Measurements from ENCODE around the gene OR6J1. TPM values are rescaled to one million over a fixed set of nuclear protein-coding genes. Genes with fewer than 3 reads are reported as not detected.
"Not testable (repeated sequence)": the region's sequence is repeated elsewhere in the genome, so short reads cannot be mapped to it uniquely, and the experiment has no call there.

OR6J1 gene
- not detected for total RNA-seq

DNA sequence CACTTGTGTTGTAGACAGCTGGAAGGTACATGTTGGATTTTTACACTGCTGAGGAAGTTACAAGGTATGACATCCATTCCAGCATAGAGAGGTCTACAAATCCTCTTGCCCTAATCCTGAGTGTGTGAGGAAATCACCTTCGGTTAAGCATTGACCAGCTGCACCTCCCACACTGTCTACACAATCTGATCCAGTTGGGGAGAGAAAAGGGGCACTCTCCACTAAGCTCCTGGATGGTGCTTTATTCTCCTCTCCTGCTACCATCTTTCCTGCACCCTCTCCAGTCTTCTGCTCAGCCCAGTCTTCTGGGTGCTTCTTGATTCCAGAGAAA lies at the start of gene OR6J1:
OR6J1 (minus strand) TSS at position 48 of the 331 bp plus-strand sequence. CDS start 9,541 bp downstream, outside the sequence.
- H3K4me3 ChIP-seq (ENCODE audit: low read depth, poor library complexity, severe bottlenecking) = no peak within 1 kb of the TSS
- 70 to 75% methylated on average over 1 of the region's 1 CpG for WGBS, 2 donors
- TF ChIP-seq POLR2A (IDR thresholded peaks at IDR 0.05) = no peak
- TF ChIP-seq, protein P1, sequence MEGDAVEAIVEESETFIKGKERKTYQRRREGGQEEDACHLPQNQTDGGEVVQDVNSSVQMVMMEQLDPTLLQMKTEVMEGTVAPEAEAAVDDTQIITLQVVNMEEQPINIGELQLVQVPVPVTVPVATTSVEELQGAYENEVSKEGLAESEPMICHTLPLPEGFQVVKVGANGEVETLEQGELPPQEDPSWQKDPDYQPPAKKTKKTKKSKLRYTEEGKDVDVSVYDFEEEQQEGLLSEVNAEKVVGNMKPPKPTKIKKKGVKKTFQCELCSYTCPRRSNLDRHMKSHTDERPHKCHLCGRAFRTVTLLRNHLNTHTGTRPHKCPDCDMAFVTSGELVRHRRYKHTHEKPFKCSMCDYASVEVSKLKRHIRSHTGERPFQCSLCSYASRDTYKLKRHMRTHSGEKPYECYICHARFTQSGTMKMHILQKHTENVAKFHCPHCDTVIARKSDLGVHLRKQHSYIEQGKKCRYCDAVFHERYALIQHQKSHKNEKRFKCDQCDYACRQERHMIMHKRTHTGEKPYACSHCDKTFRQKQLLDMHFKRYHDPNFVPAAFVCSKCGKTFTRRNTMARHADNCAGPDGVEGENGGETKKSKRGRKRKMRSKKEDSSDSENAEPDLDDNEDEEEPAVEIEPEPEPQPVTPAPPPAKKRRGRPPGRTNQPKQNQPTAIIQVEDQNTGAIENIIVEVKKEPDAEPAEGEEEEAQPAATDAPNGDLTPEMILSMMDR (IDR thresholded peaks at IDR 0.05) = no peak
- intact Hi-C loops (cut with DNase I; ENCODE audit: low total_unique reads) = no loop called here
- DNase-seq (ENCODE audit: low spot score in 2 of 2) = no peak

DNA sequence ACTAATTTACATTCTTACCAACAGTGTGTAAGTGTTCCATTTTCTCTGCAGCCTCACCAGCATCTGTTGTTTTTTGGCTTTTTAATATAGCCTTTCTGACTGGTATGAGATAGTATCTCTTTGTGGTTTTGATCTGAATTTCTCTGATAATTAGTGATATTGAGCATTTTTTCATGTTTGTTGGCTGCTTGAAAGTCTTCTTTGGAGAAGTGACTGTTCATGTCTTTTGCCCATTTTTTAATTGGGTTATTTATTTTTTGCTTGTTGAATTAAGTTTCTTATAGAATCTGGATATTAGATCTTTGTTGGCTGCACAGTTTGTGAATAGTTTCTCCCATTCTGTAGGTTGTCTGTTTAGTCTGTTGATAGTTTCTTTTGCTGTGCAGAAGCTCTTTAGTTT lies 48.0 kb upstream of the OR6J1 start:
- TF ChIP-seq POLR2A (IDR thresholded peaks at IDR 0.05) = no peak
- TF ChIP-seq, protein P1 (IDR thresholded peaks at IDR 0.05) = no peak
- no peak for DNase-seq (ENCODE audit: low spot score in 2 of 2)
- H3K4me3 ChIP-seq (ENCODE audit: low read depth, poor library complexity, severe bottlenecking) = no peak overlapping the region
- intact Hi-C loops (cut with DNase I; ENCODE audit: low total_unique reads) = no loop called here

DNA sequence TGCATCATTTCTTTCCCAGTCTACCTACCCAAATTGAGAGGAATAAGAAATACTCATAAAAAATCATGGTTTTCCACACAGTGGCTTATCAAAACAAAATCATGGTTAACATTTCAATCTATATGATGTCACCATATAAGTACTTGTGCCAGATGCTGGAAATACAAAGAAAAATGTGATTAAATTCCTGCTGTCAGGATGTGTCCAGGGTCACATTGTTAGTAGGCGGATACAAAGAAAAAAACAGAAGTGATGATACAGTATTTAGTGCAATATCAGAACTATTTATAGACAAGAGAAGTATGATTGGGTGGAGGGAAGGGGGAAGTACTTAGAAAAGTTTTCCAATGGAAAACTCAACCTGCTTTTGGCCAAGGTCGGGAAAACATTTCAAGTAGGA lies 47.0 kb upstream of the OR6J1 start:
- TF ChIP-seq, protein P1 (IDR thresholded peaks at IDR 0.05) = no peak
- 57 to 58% methylated on average over 2 of the region's 2 CpGs for WGBS, 2 donors
- intact Hi-C loops (cut with DNase I; ENCODE audit: low total_unique reads) = no loop called here
- no peak for DNase-seq (ENCODE audit: low spot score in 2 of 2)
- no peak overlapping the region for H3K4me3 ChIP-seq (ENCODE audit: low read depth, poor library complexity, severe bottlenecking)

DNA sequence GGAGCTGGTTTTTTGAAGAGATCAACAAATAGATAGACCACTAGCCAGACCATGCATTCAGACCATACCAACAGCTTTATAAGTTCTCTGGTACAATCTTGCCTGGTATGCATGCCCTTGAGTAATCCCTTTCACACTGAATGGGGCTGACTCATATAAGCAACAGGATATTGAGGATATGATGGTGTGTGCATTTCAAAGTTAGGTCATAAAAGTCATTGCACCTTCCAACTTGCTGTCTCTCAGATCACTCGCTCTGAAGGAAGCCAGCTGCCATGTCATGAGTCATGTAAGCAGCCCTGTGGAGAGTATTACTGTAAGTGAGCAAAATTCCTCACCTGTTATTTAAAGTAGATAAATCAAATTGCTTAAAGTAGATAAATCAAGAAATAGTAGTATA lies 45.0 kb upstream of the OR6J1 start:
- 11 to 35% methylated on average over 1 of the region's 1 CpG for WGBS, 2 donors
- H3K4me3 ChIP-seq (ENCODE audit: low read depth, poor library complexity, severe bottlenecking) = no peak overlapping the region
- intact Hi-C loops (cut with DNase I; ENCODE audit: low total_unique reads) = no loop called here
- no peak for DNase-seq (ENCODE audit: low spot score in 2 of 2)
- TF ChIP-seq, protein P1 (IDR thresholded peaks at IDR 0.05) = no peak
- TF ChIP-seq POLR2A (IDR thresholded peaks at IDR 0.05) = no peak

DNA sequence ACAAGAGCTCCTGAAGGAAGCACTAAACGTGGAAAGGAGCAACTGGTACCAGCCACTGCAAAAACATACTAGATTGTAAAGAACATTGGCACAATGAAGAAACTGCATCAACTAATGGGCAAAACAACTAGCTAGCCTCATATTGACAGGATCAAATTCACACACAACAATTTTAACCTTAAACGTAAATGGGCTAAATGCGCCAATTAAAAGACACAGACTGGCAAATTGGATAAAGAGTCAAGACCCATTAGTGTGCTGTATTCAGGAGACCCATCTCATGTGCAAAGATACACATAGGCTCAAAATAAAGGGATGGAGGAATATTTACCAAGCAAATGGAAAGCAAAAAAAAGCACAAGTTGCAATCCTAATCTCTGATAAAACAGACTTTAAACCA lies 43.8 kb upstream of the OR6J1 start:
- intact Hi-C loops (cut with DNase I; ENCODE audit: low total_unique reads); DNase-seq (ENCODE audit: low spot score in 2 of 2); H3K4me3 ChIP-seq (ENCODE audit: low read depth, poor library complexity, severe bottlenecking): not testable (repeated sequence)
- WGBS, 2 donors = 96% methylated on average over 3 of the region's 3 CpGs

DNA sequence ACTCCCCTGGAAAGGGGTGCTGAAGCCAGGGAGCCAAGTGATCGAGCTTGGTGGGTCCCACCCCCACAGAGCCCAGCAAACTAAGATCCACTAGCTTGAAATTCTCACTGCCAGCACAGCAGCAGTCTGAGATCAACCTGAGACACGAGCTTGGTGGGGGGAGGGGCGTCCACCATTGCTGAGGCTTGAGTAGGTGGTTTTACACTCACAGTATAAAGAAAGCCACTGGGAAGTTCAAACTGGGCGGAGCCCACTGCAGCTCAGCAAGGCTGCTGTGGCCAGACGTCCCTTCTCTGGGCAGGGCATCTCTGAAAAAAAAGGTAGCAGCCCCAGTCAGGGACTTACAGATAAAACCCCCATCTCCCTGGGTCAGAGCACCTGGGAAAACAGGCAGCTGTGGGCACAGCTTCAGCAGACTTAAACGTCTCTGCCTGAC lies 42.0 kb upstream of the OR6J1 start:
- DNase-seq (ENCODE audit: low spot score in 2 of 2); intact Hi-C loops (cut with DNase I; ENCODE audit: low total_unique reads); H3K4me3 ChIP-seq (ENCODE audit: low read depth, poor library complexity, severe bottlenecking): not testable (repeated sequence)
- 35 to 39% methylated on average over 6 of the region's 6 CpGs for WGBS, 2 donors

DNA sequence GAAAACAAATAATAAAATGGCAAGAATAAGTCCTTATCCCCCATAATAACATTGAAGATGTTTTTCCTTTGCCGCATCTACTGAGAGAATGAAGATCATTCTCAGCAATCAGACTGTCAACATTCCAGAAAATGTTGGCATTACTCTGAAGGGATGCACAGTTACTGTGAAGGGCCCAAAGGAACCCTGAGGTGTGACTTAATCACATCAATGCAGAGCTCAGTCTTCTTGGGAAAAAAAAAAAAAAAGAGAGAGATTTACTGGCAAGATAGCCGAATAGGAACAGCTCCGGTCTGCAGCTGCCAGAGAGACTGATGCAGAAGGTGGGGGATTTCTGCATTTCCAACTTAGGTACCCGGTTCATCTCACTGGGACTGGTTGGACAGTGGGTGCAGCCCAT lies 41.3 kb upstream of the OR6J1 start:
- no peak for DNase-seq (ENCODE audit: low spot score in 2 of 2)
- intact Hi-C loops (cut with DNase I; ENCODE audit: low total_unique reads) = no loop called here
- TF ChIP-seq, protein P1 (IDR thresholded peaks at IDR 0.05) = no peak
- TF ChIP-seq POLR2A (IDR thresholded peaks at IDR 0.05) = no peak
- H3K4me3 ChIP-seq (ENCODE audit: low read depth, poor library complexity, severe bottlenecking) = no peak overlapping the region
- WGBS, 2 donors = 27 to 35% methylated on average over 4 of the region's 4 CpGs

DNA sequence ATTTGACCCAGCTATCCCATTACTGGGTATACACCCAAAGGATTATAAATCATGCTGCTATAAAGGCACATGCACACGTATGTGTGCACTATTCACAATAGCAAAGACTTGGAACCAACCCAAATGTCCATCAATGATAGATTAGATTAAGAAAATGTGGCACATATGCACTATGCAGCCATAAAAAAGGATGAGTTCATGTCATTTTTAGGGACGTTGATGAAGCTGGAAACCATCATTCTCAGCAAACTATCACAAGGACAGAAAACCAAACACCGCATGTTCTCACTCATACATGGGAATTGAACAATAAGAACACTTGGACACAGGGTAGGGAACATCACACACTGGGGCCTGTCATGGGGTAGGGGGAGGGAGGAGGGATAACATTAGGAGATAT lies 39.3 kb upstream of the OR6J1 start:
- 66 to 72% methylated on average over 3 of the region's 3 CpGs for WGBS, 2 donors
- H3K4me3 ChIP-seq (ENCODE audit: low read depth, poor library complexity, severe bottlenecking); DNase-seq (ENCODE audit: low spot score in 2 of 2); intact Hi-C loops (cut with DNase I; ENCODE audit: low total_unique reads): not testable (repeated sequence)

All from lower leg skin (tissue), 4 donors.